HG02610 (cell line): Measurements from ENCODE around the gene PDCD4.

ENCODE experiments used
- ATAC-seq: cut with Tn5 transposase; IDR thresholded peaks from one replicate; pipeline ENCODE4 v1.9.1; 2021; ENCODE audit warnings: mild to moderate bottlenecking, moderate library complexity; ENCODE audit not compliant: unreplicated experiment

Gene PDCD4

DNA sequence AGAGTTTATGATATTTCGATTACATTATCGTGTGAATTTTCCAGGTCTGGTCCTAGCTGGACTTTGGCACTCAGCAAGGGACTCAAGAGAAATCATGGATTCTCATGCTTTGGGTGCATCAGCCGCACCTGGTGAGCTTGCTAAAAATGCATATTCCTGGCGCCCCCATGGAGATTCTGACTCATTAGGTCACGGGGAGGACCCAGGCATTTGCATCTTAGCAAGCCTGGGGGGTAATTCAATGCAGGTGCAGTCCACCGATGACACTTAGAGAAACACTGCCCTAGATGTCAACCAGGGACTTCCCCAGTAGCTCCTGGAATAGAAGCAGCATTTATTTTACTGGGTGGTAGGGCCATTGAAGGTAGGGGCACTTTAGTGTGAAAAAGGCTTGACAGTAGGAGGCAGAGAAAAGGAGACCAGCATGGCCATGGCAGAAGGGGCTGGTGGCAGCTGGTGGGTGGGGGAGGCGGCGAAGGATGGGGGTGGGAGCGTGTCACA lies 29.9 kb upstream of the PDCD4 start:
- peak; percentile 85 for ATAC-seq

GRCh38 chr10:110842326-110842904 lies 29.3 kb upstream of the PDCD4 start:
- no peak for ATAC-seq

DNA sequence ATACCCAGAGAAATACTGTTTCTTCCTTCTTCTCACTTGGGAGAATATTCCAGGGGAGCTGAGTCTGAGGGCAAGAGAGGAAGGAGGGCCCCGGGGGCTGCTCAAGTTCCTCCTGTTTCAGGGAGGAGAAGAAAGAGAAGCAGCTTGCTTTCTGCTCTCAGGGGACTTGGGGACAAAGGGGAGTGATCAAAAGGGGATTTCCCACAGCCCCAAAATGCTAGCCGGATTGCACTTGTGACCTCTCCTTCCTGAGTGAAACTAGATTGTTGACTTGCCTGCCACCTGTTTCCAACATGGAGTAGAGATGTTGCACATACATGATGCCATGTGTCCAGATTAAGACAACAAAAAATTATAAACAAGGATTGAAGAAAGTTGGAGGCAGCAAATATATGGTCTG lies 28.7 kb upstream of the PDCD4 start:
- ATAC-seq: peak; percentile 64

DNA sequence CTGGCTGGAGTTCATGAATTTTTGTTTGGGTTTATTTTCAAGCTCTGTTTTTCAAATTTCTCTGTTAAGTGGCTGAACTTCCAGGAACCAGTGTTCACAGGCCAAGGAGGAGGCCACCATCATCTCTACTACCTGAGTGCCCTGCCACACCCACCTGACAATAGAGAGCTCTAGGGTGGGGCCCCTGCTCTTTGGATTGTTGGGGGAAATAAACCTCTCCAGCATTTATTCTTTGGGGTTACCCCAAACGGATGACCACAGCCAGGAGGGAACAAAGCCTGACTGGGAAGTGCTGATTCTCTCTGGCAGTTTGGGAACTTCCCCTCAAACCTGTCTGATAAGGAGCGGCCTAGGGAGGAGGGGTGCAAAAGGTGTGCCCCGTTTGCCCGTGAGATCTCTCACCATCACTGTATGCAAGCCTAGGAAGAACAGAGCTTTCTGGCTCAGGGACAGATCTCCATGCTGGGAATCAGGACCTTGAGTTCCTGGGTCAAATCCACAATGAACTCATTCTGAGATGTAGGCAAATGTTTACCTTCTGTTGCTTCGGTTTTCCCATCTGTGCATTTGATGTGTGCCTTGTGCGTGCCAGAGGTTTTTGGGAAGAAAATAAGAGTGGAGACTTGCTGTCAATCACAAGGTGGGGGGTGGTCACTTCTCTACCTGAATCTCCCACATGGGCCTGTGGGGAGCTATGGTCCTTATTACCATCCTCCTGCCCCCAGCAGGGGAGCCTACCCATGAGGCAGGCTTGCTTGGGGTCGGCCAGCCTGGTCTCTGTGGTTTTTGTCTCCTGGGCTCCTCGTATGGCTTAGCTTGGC lies 27.7 kb upstream of the PDCD4 start:
- no peak for ATAC-seq

DNA sequence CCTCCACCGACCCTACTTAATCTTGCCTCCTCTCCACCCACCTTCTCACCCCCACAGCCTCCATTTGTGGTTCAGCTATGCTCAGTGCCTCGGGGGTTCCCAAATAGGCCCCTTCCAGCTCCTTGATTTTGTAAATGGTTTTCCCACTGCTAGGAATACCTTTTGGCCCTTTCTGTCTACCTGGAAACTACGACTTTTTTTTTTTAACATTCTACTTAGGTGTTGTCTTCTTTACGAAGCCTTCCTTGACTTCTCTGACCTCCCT lies 27.2 kb upstream of the PDCD4 start:
- ATAC-seq: no peak

DNA sequence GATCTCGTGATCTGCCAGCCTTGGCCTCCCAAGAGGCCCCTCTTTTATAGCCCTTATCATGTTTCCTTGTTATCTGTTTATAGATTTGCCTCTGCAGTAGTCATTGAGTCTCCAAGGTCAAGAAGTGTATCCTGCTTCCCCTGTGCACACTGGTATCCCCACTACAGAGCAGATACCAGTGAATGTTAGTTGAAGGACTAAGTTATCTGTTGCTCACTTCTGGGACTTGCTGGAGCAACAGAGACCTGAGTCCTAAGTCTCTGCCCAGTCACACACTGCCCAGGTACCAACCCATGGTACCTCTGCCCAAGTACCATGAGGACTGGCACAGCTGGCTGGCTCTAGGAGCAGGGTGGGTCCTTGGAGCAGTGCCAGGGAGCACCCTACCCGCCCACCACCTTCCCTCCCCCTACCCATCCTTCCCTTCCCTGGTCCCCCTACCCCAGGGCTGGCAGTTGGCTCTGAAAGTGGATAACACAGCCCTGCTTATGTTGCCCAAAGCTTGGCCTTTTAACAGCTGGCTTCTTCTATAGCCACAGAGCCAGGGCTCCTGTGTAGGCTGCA lies 26.5 kb upstream of the PDCD4 start:
- no peak for ATAC-seq

- no peak for ATAC-seq
Measured at GRCh38 chr10:110845756-110846620, 25.7 kb upstream of the PDCD4 start.

DNA sequence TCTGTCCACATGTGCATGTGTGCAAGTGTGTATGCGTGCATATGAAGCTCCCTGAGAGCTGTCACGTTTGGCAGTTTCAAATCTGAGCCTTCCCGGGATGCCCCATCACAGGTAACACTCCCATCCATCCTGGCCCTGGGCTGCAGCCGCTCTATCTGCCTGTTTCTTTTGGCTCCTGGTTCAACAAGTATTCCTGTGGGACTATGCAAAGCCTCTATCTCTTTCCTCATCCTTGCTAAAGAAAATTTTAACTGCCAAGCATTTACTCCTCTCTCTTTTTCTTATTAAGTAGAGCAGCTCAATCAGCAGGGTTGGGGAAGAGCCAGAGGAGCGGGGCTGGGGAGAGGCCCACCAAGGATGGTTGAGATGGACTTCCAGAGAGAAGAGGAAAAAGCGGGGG lies 24.4 kb upstream of the PDCD4 start:
- no peak for ATAC-seq

GRCh38 chr10:110848106-110848505 lies 23.6 kb upstream of the PDCD4 start:
- no peak for ATAC-seq

DNA sequence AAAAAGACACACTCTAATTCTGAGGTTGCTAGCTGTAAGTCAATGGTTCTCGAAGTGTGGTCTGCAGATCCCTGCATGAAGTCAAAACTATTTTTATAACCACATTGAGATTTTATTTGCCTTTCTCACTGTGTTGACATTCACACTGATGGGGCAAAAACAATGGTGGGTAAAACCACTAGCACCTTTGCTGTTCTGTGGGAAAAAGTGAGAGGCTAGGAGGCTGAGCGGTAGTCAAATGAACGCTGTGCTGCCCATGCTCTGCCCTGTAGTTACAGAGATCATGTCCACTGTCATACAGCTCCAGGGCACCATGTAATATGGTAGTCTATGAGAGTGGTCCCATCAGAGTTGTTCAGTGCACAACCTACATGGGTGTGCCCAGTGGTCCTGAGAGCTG lies 21.6 kb upstream of the PDCD4 start:
- no peak for ATAC-seq

- no peak for ATAC-seq
Measured at GRCh38 chr10:110851020-110851612, 20.6 kb upstream of the PDCD4 start.

- peak; percentile 37 for ATAC-seq
Measured at GRCh38 chr10:110852255-110852896, 19.4 kb upstream of the PDCD4 start.

DNA sequence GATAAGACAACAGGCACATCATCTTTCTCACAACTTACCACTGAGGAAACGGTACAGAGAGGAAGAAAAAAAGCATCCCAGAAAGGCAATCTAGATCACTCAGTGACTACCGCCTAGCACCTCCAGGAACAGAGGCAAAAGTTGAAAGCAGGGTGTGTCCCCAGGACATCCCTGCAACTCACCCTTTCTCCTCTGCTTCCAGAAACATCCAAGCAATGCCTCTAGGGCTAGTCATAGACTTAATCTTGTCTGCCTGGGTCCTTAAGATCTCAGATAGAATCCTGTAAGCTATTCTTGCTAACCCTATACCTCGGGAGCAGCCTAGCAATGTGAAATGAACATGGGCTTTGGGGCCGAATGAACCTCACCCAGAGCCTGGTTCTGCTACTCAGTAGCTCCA lies 18.8 kb upstream of the PDCD4 start:
- no peak for ATAC-seq

DNA sequence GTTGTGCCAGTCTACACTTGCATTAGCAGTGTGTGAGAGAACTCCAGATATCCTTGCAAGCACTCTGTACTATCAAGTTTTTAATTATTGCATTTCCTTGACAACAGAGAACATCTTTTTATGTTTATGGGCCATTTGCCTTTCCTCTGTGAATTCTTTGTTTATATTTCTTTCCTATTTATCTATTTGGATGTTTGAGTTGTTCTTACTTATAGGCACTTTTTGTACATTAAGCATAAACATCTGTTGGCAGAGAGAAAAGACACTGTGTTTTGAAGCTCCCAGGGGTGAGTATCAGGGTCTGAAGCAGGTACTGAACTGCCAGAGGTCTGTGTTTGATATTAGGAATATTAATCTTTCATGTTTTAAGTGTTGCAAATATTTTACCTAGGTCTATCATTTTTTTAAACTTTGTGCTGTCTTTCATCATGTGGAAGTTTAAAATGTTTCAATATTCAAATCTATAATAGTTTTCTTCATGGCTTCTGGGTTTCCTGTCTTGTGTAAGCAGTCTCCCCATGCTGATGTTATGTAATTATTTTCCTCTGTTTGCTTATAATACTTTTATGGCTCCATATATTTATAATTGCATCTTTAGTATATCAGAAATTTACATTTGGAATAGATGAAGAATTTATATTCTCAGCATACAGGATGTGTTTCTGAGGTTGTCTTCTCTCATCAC lies 17.7 kb upstream of the PDCD4 start:
- ATAC-seq: no peak

DNA sequence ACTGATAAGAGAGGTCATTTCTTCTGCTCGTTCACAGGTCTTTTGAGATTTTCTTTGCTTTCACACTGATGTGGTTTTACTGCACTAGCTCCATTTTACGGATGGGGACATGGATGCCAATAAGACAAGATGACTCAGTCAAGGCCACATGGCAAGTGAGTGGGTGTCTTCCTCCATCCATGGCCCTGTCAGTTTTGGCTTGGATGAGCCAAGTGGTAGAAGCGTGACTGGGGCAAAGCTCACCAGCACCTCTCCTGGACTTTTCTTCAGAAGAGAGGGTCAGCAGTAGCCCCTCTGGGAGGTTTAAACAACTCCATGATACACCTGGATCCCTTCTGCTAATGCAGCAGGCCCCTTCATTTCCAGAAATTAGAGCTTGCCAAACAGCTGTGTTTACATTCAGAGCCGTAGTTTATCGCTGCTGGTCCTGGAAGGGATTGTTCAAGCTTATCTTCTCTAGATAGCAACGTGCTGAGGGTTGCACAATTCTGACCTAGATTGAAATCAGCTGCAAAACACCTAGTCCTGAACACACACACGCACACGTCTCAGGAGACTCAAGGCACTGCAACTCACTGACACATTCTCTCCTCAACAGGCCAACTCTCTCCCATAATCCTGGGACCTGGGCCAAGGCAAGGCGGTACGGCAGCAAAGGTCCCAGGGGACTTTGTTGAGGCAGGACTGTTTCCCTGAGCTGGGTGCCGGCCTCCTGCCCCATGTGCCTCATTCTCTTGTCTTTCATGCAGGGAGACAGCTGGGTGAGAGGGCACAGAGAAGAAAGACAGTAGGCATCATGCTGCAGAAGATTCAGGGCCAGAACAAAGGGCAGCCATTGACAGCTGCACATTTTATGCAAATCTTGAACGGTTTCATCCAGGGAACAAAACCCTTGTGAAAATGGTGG lies 14.2 kb upstream of the PDCD4 start:
- peak; percentile 57 for ATAC-seq

DNA sequence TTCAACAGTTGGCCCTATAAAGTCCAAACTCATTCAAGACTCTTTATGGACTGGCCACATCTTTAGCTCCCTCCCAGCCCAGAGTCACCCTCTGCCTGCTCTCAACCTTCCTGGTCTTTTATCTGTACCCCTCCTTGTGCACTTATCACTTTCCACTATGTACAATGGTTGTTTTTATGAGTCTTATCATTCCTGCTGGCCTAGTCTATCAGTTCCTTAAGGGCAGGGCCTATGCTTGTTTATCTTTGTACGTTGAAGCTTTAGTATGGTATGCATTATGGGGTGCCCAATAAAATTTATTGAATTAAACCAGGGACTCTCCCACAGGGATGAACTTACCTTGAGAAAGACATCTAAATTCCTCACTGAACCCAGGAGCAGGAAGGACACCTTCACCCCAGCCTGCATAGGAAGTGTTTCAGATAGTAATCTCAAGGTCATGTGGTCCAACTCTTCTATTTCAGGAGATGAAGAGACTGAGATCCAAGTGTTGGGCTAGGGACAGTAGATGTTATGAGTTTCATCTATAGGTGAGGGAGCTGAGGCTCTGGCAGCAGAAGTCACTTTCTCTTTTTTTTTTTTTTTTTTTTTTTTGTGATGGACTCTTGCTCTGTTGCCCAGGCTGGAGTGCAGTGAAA lies 13.3 kb upstream of the PDCD4 start:
- no peak for ATAC-seq

DNA sequence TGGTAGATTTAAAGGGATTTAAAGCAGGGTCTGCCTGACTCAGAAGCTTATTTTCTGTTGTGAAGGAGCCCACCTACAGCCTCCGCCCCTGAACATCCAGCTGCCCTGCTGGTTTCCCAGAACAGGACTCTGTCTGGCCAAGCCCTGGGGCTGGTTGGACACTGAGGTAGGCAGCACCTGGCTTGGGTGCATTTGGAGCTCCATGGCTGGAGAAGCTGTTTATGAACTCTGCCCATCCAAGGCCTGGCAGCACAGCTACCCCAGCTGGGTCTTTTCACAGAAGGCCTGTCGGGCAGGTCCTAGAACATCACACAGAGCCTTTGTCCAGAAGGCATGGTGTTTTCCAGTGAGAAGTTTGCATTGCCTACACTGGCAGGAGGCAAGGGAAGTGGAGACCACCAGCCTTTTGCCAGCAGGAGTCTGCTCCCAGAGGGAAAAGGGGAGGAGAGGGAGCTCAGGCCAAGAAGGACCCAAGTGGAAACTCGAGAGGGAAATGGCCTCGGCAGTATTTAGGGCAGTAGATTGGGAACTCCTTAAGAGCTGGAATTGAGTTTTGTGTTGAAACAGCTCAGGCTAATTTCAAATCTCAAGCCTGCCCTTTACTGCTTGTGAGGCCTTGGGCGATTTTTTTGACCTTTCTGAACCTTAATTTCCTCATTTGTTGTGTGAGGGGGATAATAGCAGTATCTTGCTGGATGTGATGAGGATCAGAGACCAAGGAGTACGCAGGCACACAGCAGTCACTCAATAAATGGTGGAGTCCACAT lies 12.3 kb upstream of the PDCD4 start:
- ATAC-seq: no peak

GRCh38 chr10:110859973-110860376 lies 11.8 kb upstream of the PDCD4 start:
- ATAC-seq: no peak
